Right hindlimb (tissue), 1 donor: ENCODE measurements around the gene KRT4.
"Not testable (repeated sequence)": the region's sequence is repeated elsewhere in the genome, so short reads cannot be mapped to it uniquely, and the experiment has no call there.

Experiments
- DNase-seq: peaks from one replicate; pipeline ENCODE4 v3.0.0-alpha.2; 2018

Gene KRT4

DNA sequence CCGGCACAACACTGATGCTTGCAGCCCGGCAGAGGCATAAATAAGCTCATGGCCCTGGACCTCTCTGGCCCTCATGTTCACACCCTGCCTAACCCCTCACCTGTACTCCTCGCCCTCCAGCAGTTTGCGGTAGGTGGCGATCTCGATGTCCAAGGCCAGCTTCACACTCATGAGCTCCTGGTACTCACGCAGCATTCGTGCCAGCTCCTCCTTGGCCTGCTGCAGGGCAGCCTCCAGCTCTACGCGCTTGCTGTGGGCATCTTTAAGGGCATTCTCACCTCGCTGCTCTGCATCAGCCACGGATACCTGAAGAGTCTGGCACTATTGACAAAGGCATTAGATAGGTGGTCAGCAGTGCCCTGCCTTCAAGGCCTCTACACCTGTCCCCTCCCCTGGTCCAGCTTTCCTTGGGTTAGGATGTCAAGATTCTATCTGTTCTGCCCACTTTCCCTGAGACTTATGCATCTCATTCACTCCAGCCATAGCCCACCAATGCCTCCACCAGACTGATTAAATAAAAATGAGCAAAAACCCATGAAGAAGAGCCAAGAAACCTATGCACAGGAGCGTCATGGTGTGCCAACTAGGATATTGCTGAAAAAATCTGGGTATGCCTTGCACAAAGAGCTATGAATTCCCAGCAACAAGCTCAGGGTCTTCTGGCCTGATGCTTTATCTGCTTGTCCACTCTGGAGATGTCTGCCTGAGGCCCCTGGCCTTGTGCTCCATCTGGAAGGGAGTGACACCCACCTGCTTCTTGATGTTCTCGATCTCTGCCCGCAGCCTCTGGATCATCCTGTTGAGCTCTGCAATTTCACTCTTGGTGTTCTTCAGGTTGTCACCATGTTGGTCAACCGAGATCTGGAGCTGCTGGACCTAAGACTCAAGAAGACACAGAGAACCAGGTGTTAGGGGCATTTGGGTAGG lies 6.1 kb downstream of the KRT4 start:
- no peak for DNase-seq

DNA sequence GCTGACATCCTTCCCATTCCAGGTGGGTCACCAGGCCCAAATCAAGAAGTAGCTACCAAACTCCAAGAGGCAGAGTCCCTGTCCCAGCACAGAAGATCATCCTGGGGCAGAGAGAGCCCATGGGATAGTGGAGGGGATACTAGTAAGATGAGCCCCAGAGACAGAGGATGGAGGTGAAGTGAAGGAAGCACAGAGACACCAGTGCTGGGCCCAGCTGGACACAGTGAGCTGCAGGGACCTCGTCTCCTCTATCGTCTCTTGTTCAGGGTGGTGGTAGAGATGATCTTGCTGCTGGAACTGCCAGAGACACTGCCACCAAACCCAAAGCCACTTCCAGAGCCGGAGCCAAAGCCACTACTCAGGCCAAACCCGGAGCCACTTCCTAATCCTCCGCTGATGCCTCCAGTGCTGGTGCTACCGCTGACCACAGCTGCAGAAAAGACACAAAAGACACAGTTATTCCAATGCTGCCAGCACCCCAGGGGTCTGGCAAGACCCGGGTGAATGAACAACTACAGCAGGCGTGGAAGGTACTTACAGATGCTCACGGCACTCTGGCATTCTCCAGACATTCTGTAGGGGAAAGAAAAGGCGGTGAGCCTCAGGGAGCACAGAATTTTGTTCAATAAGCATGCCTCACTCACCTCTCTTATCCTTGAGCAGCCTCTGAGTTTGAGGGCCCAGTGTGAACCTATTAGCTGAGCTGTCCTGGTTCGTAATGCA lies 6.9 kb downstream of the KRT4 start:
- no peak for DNase-seq

DNA sequence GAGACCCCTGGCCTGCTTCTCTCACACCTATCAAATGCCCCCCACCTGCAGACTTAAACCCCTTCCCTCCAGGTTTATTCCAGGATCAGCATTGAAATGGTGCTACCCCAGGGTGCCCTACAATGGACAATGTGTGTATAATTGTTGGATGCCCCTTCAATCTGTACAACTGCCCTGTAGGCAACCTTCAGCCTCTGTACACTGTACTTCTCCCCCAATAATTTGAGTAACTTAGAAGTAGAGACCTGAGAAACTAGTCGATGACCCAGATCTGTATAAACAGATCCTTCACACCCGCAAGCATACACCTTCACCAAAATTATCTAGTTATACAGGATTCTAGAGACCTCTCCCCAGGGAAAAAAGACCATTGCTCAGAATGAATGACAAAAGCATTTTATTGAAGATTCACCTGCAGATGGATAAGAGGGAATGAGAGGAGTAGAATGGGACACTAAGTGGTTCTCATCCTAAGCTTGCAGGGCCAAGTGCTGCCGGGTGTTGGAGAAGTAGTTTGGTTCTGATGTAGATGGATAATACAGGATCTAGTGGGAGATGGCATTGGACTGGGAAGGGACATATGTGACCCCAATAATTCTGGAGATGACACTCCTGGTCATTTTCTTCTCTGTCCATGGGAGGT lies 7.6 kb downstream of the KRT4 start:
- no peak for DNase-seq

DNA sequence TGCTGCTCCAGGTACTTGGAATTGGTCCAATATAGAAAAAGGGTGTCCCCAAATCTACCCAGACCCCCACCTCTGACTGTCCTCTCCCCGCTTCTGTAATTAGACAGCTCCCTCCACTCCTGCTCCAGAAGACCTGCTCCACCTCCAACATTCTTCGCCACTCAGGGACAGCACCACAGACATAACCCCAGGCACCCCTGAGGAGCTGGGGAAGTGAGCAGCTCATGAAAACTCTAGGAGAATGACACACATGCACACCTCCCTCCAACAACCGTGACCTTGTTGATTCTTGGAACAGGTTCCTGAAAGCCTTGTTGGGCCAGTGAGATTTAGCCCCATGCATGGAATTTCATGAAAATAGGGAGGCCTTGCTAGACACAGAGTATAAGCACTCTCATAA lies 8.2 kb downstream of the KRT4 start:
- no peak for DNase-seq

DNA sequence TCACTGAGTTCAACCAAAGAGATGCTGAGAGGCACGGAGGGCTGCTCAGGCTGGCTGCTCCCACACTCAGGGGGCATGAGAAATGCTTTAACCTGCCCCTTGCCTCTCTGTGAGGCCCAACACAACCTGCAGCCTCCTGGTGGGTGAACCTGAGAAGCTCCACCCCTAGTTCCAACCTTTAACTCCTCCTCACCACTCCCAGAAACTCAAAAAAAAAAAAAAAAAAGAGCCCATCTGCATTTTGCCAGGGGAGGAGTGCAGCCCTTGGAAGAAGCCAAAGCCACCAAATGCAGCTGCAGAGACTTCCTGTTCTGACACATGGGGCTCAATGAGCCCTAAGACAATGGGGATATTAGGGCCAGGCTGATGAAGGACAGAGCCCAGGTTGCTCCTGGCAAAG lies 8.9 kb downstream of the KRT4 start:
- DNase-seq, result no peak

DNA sequence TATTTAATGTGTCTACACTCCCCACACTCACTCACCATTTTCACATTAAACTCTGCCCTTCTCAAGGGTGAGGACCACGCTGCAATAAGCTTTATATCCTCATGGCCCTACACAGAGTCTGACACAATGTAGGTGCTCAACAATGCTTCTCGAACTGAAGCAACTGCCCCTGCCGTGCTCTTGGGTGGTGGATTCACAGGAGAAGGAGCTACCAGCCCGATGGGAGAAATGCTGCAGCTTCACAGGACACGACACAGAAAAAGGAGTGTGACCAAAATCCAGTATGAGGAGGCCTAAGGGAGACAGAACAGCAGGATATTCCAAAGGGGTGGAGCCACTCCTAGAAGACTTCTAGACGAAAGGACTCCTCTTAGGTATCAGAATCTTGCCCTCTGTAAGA lies 11.5 kb downstream of the KRT4 start:
- no peak for DNase-seq

DNA sequence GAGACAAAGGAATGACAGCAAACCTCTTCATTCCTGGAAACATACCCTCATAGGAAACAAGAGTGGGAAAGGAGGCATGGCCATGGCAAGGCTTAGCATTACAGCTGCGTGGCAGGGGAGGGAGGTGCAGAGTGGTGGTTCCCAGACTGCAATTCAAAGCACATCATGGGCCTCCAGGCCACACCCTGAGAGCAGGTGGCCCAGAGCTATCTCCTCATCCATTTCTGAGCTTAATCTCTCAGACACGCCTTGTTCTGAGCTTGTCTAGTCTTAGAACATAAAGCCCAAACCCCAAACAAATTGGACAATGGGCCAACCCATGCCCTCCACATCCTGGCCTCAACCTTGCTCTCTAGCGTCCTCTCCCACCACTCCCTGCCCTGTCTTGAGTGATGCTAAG lies 12.1 kb downstream of the KRT4 start:
- no peak for DNase-seq

DNA sequence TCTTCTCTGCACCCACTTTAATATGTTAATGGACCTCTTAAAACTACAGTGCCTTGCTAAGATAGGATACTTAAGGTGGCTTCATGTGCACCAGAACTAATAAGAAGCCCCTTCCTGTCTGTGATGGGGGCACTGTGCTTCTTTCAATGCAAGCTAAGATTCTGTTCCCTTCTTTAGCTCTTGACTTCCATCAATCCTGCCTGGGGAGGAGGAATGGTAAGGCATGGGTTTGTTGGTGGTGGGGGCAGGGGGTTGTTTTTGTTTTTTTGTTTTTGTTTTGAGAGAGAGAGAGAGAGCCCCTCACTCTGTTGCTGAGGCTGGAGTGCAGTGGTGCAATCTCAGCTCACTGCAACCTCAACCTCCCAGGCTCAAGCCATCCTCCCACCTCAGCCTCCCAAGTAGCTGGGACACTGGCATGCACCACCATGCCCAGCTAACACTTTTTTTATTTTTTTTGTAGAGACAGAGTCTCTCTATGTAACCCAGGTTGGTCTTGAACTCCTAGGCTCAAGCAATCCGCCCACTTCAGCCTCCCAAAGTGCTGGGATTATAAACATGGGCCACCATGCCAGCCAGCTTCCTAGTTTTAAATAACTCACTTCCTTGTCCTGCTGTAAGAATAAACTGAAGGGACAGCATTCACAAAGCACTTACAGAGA lies 13.5 kb downstream of the KRT4 start:
- no peak for DNase-seq

DNA sequence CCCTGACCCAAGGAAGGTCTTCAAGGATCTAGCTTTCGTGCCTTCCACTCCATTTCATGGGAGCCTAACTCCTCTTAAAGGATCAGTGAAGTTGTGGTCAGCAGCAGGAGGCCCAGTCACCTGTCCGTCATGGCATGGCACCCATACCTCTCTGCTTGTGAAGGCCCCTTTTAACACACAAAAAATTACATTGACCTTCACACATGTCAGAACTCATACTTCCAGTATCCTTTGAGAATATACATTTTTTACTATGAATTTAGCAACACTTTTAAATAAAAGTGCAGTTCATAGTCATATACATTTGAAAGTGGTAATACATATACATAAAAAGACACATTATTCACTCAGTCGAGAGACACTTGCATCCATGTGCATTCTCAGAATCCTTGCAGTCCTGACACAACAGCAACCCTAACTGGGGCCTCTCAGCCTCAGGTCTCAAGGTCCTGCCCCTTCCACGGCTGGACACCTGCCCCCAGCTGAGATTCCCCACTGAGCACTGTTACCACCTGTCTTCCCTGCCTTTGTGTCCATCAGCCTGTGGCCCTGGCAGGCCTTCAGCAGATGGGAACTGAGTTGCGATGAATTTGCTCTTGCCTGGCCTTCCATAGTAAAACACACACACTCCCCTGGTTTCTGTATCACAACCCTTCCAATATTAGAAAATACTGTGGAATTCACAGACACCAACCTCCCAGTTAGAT lies 14.3 kb downstream of the KRT4 start:
- DNase-seq, result no peak

DNA sequence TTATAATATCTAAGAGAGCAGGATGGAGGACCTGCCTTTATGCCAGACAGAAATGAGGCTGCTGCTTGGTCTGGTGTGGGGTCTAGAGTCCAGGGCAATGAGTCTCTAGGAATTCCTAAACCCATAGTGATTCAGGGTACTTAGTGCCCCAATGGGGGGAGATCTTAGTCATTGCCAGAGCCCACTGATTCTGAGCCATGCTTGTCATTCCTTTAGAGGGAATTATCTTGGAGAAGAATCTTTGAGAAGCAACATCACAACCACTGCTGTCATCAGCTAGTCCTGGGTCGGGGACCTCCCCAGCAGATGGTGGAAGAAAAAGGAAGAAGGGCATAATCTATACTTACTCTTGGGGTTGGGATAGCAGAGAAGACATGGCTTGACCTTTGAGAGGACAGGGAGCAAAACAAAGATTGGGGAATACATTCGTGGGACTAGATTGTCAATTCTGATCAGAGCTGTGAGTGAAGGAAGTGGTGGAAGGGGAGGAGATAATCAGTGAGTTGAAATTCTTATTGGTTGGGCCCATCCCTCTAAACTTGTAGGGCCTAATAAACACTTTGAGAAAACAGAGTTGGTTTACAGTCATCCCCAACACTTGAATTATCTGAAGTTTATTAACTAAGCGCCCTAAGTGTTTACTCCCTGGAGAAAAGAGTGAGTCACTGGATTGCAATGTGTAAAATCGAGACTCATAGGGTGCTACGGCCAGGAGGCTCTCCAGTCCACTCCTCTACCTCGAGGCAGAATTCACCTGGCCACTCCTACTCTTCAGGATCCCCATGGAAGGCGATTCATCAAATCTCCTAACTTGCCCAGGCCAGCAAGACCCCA lies 15.0 kb downstream of the KRT4 start:
- DNase-seq, result no peak

DNA sequence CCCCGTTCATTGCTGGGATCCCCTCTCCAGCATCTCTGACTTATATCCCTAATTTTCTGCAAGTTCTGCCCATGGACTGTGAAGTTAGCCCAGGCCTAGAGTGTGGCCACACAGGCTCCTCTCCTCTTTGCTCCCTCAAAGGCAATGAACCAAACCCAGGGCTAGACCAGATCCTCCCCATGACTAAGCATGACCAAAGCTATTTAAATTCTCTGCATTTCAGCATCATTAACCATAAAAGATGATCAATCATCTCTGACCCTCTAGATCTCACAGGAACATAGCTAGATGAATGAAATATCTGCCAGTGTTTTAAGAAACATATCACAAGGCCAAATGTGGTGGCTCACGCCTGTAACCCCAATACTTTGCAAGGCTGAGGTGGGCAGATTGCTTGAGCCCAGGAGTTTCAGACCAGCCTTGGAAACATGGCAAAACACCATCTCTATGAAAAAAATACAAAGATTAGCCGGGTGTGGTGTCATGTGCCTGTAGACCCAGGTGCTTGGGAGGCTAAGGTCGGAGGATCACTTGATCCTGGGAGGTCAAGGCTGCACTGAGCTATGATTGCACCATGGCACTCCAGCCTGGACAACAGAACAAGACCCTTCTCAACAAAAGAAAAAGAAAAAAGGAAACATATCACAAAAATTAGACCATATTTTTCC lies 15.8 kb downstream of the KRT4 start:
- no peak for DNase-seq

DNA sequence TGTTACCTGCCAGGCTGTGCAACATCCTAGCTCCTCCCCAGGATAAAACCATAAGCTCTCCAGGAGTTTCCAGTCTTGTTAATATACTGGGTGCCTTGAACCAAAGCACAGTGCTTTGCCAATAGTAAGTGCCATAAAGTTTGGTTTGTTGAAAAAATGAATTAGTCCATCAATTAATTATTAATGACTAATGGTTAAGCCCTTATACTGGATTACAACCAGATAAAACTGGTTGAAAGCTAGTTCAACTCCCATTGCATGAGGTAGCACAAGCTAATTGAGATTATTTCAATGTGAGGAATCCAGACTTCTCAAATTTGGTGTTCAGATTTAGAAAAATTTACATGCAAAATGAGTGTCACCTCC lies 16.4 kb downstream of the KRT4 start:
- DNase-seq, result no peak

DNA sequence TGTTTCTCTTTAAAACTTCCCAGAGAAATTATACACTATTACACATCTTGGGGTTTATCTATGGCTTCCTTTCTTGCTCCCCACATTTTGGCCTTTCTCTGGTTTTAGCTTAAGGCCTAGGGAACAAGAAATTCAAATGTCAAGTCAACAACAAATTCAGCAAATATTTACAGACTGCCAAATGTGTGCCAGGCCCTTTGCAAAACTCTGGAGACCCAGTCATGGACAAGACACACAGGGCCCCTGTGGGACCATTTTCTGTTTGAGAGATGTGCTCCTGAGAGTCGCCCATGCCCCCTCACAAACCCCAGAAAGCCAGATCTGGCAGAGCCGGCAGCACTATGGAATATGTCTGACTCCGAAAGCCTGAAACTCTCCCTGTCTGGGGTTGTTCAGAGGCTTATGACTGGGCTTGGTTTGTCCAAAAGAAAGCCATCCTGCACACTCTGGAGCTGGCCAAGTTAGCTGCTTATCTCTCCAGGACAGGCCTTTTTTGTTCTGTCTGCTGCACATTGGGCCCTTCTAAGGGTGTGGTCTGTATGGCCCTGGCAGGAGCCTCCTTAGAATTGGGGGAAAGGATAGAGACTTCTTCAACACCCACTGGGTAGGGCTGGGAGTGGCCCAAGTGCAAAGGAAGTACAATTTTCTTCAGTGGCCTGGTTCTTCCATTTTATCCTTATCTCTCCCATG lies 16.9 kb downstream of the KRT4 start:
- no peak for DNase-seq

DNA sequence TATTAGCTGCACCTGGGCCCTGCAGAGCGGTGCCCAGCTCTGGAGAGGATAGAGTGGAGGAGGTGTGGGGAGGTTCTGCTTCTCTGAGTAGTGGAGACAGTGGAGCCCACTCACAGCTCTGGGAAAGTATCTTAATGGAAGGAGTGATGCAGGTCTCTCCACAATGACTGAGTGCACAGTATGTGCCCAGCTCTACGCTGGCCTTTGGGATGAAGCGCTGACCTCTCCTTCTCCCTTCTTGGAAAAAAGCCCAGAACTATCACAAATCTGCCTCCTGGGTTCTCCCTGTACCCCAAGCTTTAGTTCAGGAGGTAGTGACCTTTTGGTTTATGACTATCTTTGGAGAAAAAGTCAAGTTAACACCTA lies 17.5 kb downstream of the KRT4 start:
- no peak for DNase-seq

DNA sequence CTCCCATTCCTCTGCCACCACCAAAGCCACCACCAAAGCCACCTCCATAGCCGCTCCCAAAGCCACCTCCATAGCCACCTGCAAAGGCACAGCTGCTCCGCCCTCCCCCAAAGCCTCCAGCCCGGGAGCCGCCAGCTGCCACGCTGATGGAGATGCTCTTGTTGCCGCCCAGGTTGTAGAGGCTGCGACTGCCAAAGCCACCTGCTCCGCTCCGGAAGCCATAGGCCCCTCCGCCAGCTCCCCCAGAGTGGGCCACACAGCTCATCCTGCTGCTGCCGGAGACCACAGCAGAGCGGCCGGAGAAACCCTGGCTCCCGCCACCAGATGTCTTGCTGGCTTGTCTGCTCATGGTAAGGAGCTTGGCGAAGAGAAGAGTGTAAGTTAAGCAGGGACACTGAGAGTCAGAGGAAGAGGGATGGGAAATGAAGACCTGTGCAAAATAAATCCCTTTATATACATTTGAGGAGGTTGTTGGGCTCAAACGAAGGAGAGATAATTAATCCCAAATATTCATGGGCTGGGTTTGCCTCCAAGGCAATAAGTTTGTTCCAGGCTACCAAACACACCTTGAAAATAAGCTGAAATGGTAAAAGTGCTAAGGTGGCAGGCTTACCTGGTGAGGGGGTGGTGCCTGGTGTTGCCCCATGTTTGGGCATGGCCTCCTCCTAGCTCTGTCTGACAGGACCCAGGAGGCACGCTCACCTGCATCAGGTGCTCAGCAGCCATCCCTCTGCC lies 18.1 kb downstream of the KRT4 start, which contains the start of gene KRT3:
TSS of gene KRT3 (minus strand) at position 424 of the 735 bp plus-strand sequence. CDS start at position 349, 75 bp downstream.
- DNase-seq, result no peak

DNA sequence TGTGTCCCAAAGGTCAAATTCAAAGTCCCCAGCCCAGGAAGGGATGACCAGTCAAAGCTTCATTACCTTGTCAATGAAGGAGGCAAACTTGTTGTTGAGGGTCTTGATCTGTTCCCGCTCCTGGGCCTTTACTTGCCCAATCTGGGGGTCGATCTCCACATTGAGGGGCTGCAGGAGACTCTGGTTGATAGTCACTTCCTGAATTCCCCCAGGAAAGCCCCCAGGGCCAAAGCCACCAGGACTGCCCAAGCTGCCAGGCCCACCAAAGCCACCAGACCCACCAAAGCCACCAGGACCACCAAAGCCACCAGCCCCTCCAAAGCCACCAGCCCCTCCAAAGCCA lies 18.6 kb downstream of the KRT4 start:
- DNase-seq, result not testable (repeated sequence)

DNA sequence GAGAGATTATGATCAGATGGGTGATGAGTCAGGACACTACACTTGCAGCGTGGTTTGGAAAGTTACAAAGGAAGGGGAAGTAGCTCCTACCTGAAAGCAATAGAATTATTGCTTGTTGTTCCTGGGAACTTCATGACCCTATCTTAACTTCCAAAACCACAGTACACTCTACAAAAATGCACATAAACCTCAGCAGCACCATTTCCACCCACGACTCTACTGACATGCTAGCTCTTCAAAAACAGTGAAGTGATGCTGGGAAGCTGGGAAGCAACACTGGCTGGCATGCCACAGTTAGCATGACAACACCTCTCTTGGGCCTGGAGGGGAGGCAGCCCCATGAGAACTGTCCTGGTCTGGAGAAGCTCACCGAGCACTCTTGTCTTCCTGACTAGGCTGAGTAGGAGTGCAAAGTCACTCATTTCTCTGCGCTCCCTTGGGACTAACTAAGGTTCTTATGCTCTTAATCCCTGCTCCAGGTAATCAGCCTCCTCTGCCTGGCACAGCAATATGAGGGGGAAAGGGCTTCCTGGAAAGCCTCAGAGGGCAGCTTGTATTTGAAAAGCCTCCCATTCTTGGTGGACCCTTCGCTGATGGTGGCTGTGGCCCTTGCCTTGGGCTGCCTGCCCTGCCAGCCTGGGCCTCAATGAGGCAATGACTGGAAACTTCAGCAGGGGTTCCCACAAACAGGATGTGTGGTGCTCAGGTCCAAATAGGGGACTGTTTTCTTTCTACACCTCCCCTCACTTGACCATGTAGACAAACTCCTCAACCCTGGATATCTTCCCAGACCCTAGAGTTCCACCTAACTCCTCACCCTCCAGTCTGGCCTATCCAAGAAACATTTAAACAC lies 19.2 kb downstream of the KRT4 start:
- no peak for DNase-seq

DNA sequence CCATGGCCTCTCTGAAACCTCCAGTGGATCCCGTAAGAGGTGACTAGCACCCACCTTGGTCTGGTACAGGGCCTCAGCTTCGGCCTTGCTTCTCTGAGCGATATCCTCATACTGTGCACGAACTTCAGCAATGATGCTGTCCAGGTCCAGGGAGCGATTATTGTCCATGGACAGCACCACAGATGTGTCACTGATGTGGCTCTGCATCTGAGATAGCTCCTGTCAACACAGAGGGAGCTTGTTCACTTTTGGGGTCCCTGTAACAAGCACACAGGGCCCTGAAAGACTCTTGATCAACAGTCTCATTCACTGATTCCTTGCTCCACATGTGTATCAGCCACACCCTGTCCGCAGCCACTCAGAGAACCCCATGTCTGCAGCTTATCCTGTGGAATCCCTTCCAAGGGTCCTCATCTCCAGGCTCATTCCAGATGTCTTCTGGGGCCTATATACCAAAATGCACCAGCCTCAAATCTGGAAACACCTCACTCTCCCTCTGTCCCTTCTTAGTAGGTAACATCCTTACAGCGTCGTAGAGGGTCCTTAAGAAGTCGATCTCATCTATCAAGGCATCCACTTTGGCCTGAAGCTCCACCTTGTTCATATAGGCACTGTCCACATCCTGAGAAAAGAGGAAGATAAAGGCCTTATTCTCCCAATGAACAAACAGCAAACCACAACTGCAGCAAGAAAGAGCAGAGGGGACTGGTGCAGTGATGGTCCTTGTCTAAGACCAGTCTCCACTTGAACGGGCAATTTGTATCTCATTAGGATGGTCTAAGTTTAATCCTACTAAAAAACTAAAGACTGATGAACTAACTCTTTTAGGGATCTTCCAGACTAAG lies 21.5 kb downstream of the KRT4 start:
- DNase-seq, result no peak
